OCI-LY7 (cell line): ENCODE results near the gene AFDN. TPM values are rescaled to one million over a fixed set of nuclear protein-coding genes. Genes with fewer than 3 reads are reported as not detected.

Experiments
- BruUV-seq: library from RNA; stranded (reverse); fragments of 400-500 nt; replicated peaks from 2 replicates; lab custom pipeline; 2021; lab: Mats Ljungman, UMichigan
- CTCF ChIA-PET: fragments of 300-600 bp; sonication (Branson Sonifier 250); formaldehyde crosslinking; loops from one replicate; lab custom pipeline; 2022; ENCODE audit warnings: antibody characterized with exemption; ENCODE audit not compliant: unreplicated experiment; lab: Charles Lee
- POLR2A ChIA-PET: fragments of 300-600 bp; sonication (Branson Sonifier 250); formaldehyde crosslinking; loops from one replicate; lab custom pipeline; 2022; ENCODE audit warnings: antibody characterized with exemption; lab: Charles Lee
- DNase-seq: peaks from one replicate; pipeline ENCODE4 v3.0.0-alpha.2; 2015; ENCODE audit warnings: low spot score
- H2AFZ ChIP-seq: fragments of 200-600 bp; sonication (generic), shearing (Covaris generic); 2 replicates; pipeline ENCODE4 v1.6.1; 2014; ENCODE audit warnings: mild to moderate bottlenecking, antibody characterized with exemption, low read length, moderate library complexity
- H3K27ac ChIP-seq: fragments of 200-600 bp; sonication (generic); 2 replicates; pipeline ENCODE4 v1.5.1; 2014; ENCODE audit warnings: mixed run types, low read depth, mild to moderate bottlenecking, moderate library complexity, low read length, inconsistent platforms; ENCODE audit not compliant: poor library complexity, severe bottlenecking
- H3K36me3 ChIP-seq: fragments of 200-600 bp; sonication (generic); 2 replicates; pipeline ENCODE4 v1.6.1; 2014; ENCODE audit warnings: mild to moderate bottlenecking, antibody characterized with exemption, low read length, moderate library complexity, mixed read lengths; ENCODE audit not compliant: insufficient read depth
- H3K4me1 ChIP-seq: fragments of 200-600 bp; sonication (generic); 2 replicates; pipeline ENCODE4 v1.5.1; 2014; ENCODE audit warnings: mild to moderate bottlenecking, low read length; ENCODE audit not compliant: insufficient read depth, poor library complexity, severe bottlenecking
- H3K4me2 ChIP-seq: fragments of 200-600 bp; sonication (generic); 2 replicates; pipeline ENCODE4 v1.6.1; 2014; ENCODE audit warnings: mild to moderate bottlenecking, low read length
- H3K4me3 ChIP-seq: fragments of 200-600 bp; sonication (generic); 2 replicates; pipeline ENCODE4 v1.5.1; 2014; ENCODE audit warnings: mild to moderate bottlenecking, low read depth, low read length; ENCODE audit not compliant: poor library complexity, severe bottlenecking
- H3K79me2 ChIP-seq: fragments of 200-600 bp; sonication (generic); 2 replicates; pipeline ENCODE4 v1.6.1; 2016; ENCODE audit warnings: low read depth, mild to moderate bottlenecking, low read length, moderate library complexity, mixed read lengths; ENCODE audit not compliant: insufficient read depth
- H3K9me2 ChIP-seq: fragments of 200-600 bp; sonication (generic); 2 replicates; pipeline ENCODE4 v1.6.1; 2016; ENCODE audit warnings: mild to moderate bottlenecking, low read length, mixed read lengths; ENCODE audit not compliant: insufficient read depth
- H3K9me3 ChIP-seq: fragments of 200-600 bp; sonication (generic); 2 replicates; pipeline ENCODE4 v1.6.1; 2014; ENCODE audit warnings: mild to moderate bottlenecking, mixed run types, low read length, mixed read lengths
- H4K20me1 ChIP-seq: fragments of 200-600 bp; sonication (generic); 2 replicates; pipeline ENCODE4 v1.6.1; 2014; ENCODE audit warnings: mild to moderate bottlenecking, antibody characterized with exemption, low read length, moderate library complexity, mixed read lengths; ENCODE audit not compliant: insufficient read depth
- EZH2phosphoT487 ChIP-seq: fragments of 200-600 bp; sonication (generic); IDR thresholded peaks from 2 replicates; pipeline ENCODE4 v1.6.1; 2018; ENCODE audit warnings: low read depth, borderline replicate concordance, mild to moderate bottlenecking, mixed run types, antibody characterized with exemption, low read length, moderate library complexity, mixed read lengths
- intact Hi-C: fragments of 100-400 bp; cut with micrococcal nuclease; formaldehyde crosslinking; loops from one replicate; pipeline ENCODE4 v1.10.0; 2022; ENCODE audit not compliant: unreplicated experiment
- total RNA-seq, 2 experiments: library from RNA; depleted of rRNA in 1 of 2; stranded (reverse); fragments of >200 nt in 1 of 2; shearing (Covaris generic) in 1 of 2; gene quantifications; 2 replicates each; pipeline ENCODE4 v1.2.3, GENCODE V29; 2014 to 2022
- TF ChIP-seq, protein P1 (sequence below): fragments of 200-600 bp; sonication (generic); conservative IDR thresholded peaks from 2 replicates; pipeline ENCODE4 v1.5.1; 2014; ENCODE audit warnings: mild to moderate bottlenecking, antibody characterized with exemption, low read length, moderate library complexity, mixed read lengths

Gene AFDN
- total RNA-seq, 2 experiments from 2014 or later, result 43.6 to 71.6 TPM

DNA sequence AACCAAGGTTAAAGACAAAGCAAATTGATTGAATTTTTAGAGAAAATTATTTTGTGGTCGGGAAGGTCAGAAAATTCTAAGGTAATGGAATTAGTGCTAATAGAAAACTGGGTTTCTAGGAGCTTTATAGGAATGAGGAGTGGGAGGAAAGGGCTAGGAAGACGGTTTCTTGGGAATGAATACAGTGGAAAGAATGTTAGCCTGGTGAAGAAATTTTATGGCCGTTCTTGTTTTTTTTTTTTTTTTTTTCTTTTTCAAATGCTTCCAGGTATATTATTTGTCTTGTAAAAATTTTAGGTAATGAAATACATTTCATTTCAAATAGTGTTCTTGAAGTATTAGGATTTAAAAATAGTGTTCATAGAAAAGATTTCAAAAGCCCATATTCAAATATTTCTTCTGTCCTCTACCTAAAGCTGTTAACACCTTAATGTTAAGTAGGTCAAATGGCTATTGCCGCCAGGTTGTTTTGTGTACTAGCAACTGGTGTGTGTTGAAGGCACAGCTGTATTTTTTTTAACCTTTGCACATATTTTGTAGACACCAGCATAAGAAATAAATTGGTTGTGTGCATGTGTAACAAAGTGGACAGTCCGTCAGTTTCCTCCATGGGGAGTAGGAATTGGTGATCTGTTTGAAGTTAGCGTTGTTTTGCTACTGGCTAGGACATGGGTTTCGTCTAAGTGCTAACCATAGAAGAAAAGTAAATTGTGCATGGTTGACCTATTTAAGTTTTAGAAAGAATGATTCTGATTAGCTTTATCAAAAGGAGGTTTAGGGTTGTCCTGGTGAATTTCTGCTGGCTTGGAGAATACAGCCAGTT lies 32.3 kb downstream of the AFDN start:
- no peak overlapping the region for H3K27ac ChIP-seq
- ChIA-PET POLR2A (interaction anchor here (0.6 to 0.9 kb wide), 7 partner anchors 15 to 414 kb away, joined by 3 to 7 read pairs (median 4); no protein-coding TSS in a partner anchor), CTCF (no interaction called here)
- H4K20me1 ChIP-seq, result peaks cover 12% of the 10 kb centered on the region; the same call in 1 of the 2 replicates
- no peaks in the 10 kb centered on the region for H3K9me2 ChIP-seq
- no peak overlapping the region for H3K4me2 ChIP-seq
- no peak overlapping the region for H2AFZ ChIP-seq
- no peak overlapping the region for H3K4me3 ChIP-seq
- intact Hi-C loops, result no loop called here
- BruUV-seq, result no TSS peak
- H3K36me3 ChIP-seq, result no peaks in the 10 kb centered on the region
- peaks cover 8% of the 10 kb centered on the region for H3K4me1 ChIP-seq
- no peak for DNase-seq
- no peaks in the 10 kb centered on the region for H3K9me3 ChIP-seq
- H3K79me2 ChIP-seq, result no peaks in the 10 kb centered on the region
- TF ChIP-seq, protein P1, sequence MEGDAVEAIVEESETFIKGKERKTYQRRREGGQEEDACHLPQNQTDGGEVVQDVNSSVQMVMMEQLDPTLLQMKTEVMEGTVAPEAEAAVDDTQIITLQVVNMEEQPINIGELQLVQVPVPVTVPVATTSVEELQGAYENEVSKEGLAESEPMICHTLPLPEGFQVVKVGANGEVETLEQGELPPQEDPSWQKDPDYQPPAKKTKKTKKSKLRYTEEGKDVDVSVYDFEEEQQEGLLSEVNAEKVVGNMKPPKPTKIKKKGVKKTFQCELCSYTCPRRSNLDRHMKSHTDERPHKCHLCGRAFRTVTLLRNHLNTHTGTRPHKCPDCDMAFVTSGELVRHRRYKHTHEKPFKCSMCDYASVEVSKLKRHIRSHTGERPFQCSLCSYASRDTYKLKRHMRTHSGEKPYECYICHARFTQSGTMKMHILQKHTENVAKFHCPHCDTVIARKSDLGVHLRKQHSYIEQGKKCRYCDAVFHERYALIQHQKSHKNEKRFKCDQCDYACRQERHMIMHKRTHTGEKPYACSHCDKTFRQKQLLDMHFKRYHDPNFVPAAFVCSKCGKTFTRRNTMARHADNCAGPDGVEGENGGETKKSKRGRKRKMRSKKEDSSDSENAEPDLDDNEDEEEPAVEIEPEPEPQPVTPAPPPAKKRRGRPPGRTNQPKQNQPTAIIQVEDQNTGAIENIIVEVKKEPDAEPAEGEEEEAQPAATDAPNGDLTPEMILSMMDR, result no peak
- TF ChIP-seq EZH2phosphoT487, result no peak

DNA sequence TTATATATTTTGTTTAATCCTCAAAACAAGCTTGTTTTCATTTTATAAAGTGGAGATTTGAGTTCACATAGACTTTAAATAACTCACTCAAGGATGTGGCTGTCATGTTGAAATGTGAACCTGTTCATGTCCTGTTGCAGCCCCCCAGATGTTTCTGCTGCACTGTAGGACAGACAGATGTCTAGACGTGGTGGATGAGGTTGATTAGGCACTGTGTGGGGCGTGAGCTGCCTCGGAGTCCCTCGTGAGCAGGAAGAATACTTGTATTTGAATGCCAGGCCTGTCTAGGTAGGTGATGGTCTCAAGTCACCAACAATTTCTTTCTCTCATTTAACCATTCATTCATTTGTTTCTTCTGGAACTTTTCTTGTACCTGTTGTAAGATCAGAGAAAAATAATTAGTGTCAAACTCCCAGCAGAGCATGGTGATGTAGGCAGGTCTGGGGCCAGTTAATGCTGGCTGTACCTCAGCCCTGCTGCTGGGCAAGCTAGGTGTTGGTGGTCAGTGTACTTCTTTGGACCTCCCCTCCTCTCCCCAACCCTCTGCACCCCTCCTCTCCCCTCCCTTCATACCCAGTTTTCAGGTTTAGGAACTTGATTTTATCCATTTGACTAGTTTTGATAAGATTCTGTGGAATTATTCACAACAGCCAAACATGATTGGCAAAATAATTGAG lies 34.0 kb downstream of the AFDN start:
- Histone ChIP-seq H3K4me1 (peaks cover 8% of the 10 kb centered on the region), H4K20me1 (peaks cover 12% of the 10 kb centered on the region; the same call in 1 of the 2 replicates), H3K79me2 (no peaks in the 10 kb centered on the region), H2AFZ (no peak overlapping the region), H3K36me3 (no peaks in the 10 kb centered on the region), H3K27ac (no peak overlapping the region), H3K9me2 (no peaks in the 10 kb centered on the region), H3K9me3 (no peaks in the 10 kb centered on the region), H3K4me2 (no peak overlapping the region), H3K4me3 (no peak overlapping the region)
- POLR2A ChIA-PET, result interaction anchor here (1.0 to 1.5 kb wide), 3 partner anchors 11 to 17 kb away, joined by 3 to 4 read pairs (median 3); no protein-coding TSS in a partner anchor
- intact Hi-C loops, result no loop called here
- CTCF ChIA-PET, result no interaction called here
- peak; percentile 7 for DNase-seq
- no TSS peak for BruUV-seq
- TF ChIP-seq, protein P1, result no peak
- TF ChIP-seq EZH2phosphoT487, result no peak
